Progenitor cell of endocrine pancreas (in vitro differentiated cells): ENCODE results near the gene XIST. TPM values are rescaled to one million over a fixed set of nuclear protein-coding genes. Genes with fewer than 3 reads are reported as not detected.
"Not testable (repeated sequence)": the region's sequence is repeated elsewhere in the genome, so short reads cannot be mapped to it uniquely, and the experiment has no call there.

Experiments
- DNase-seq: peaks from one replicate; pipeline ENCODE4 v3.0.0; 2021; ENCODE audit warnings: low spot score; ENCODE audit not compliant: unreplicated experiment
- H3K27ac Mint-ChIP-seq: 2 replicates; pipeline ENCODE4 v1.8.0; 2021; ENCODE audit warnings: mild to moderate bottlenecking, moderate library complexity, mixed read lengths
- H3K27me3 Mint-ChIP-seq: 2 replicates; pipeline ENCODE4 v1.8.0; 2021; ENCODE audit warnings: mixed read lengths
- H3K36me3 Mint-ChIP-seq: 2 replicates; pipeline ENCODE4 v1.8.0; 2022; ENCODE audit warnings: mixed read lengths; ENCODE audit not compliant: insufficient read depth
- H3K4me1 Mint-ChIP-seq: 2 replicates; pipeline ENCODE4 v1.8.0; 2021; ENCODE audit warnings: low read depth, mixed read lengths
- H3K4me3 Mint-ChIP-seq: 2 replicates; pipeline ENCODE4 v1.8.0; 2021; ENCODE audit warnings: low read depth, mild to moderate bottlenecking, moderate library complexity, mixed read lengths
- H3K9me3 Mint-ChIP-seq: 2 replicates; pipeline ENCODE4 v1.8.0; 2021; ENCODE audit warnings: low read depth, mixed read lengths
- CTCF ChIP-seq: fragments of 200-600 bp; sonication (generic); IDR thresholded peaks from one replicate; pipeline ENCODE4 v1.5.0; 2021; ENCODE audit warnings: antibody characterized with exemption, mild to moderate bottlenecking; ENCODE audit not compliant: unreplicated experiment
- long read RNA-seq: library from polyadenylated mRNA; unstranded; transcript quantifications from one replicate; pipeline ENCODE4 v2.0.0, GENCODE V29; 2020
- total RNA-seq: library from RNA; stranded (reverse); gene quantifications from 2 replicates; pipeline ENCODE4 v1.2.1, GENCODE V29; 2021

The XIST gene
- 0.31 TPM in 1 of 2 replicates, not detected in the other for total RNA-seq
- long read RNA-seq: 0 reads

DNA sequence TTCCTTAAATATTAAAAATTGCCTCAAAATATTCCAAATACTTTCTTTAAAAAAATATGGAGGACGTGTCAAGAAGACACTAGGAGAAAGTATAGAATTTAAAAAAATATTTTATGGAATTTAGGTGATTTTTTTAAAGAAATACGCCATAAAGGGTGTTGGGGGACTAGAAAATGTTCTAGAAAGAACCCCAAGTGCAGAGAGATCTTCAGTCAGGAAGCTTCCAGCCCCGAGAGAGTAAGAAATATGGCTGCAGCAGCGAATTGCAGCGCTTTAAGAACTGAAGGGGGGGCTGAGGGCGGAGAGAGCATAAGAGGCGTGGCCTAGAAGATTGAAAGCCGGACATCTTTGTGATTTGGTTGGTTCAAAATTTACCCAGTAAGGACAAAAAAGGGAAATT is at the start of gene XIST:
Gene XIST, minus strand, starts transcription at position 248 of the 400 bp plus-strand sequence.
- no peak for DNase-seq
- Mint-ChIP-seq H3K27ac (no peak within 1 kb of the TSS), H3K27me3 (no peaks in the 10 kb centered on the region), H3K4me1 (no peaks in the 10 kb centered on the region), H3K36me3 (no peaks in the 10 kb centered on the region), H3K9me3 (peaks cover 5% of the 10 kb centered on the region), H3K4me3 (no peak within 1 kb of the TSS)
- no peak for TF ChIP-seq CTCF

- not testable (repeated sequence) for DNase-seq, H3K36me3 Mint-ChIP-seq, H3K4me3 Mint-ChIP-seq, H3K4me1 Mint-ChIP-seq, H3K27me3 Mint-ChIP-seq, H3K9me3 Mint-ChIP-seq, H3K27ac Mint-ChIP-seq
Observed at GRCh38 chrX:73898315-73898714, 45.8 kb upstream of the XIST start.

GRCh38 chrX:73892515-73893090 is 40.1 kb upstream of the XIST start:
- not testable (repeated sequence) for H3K4me3 Mint-ChIP-seq, DNase-seq, H3K27ac Mint-ChIP-seq, H3K9me3 Mint-ChIP-seq, H3K4me1 Mint-ChIP-seq, H3K27me3 Mint-ChIP-seq, H3K36me3 Mint-ChIP-seq

DNA sequence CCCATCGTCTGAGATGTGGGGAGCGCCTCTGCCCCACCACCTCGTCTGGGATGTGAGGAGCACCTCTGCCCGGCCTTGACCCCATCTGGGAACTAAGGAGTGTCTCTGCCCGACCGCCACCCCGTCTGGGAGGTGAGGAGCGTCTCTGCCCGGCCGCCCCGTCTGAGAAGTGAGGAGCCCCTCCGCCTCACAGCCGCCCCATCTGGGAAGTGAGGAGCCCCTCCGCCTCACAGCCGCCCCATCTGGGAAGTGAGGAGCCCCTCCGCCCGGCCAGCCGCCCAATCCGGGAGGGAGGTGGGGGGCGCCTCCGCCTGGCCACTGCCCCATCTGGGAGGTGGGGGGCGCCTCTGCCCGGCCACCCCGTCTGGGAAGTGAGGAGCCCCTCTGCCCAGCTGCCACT is 29.7 kb upstream of the XIST start:
- H3K4me3 Mint-ChIP-seq, H3K27me3 Mint-ChIP-seq, DNase-seq, H3K4me1 Mint-ChIP-seq, H3K27ac Mint-ChIP-seq, H3K36me3 Mint-ChIP-seq: not testable (repeated sequence)
- peaks cover 18% of the 10 kb centered on the region for H3K9me3 Mint-ChIP-seq

GRCh38 chrX:73877687-73878086 is 25.2 kb upstream of the XIST start:
- H3K4me3 Mint-ChIP-seq: no peak overlapping the region
- H3K27ac Mint-ChIP-seq: no peak overlapping the region
- H3K4me1 Mint-ChIP-seq: no peaks in the 10 kb centered on the region
- no peaks in the 10 kb centered on the region for H3K27me3 Mint-ChIP-seq
- no peak for DNase-seq
- no peaks in the 10 kb centered on the region for H3K36me3 Mint-ChIP-seq
- peaks cover 15% of the 10 kb centered on the region for H3K9me3 Mint-ChIP-seq
- no peak for TF ChIP-seq CTCF

GRCh38 chrX:73876911-73877310 is 24.4 kb upstream of the XIST start:
- Mint-ChIP-seq H3K36me3 (no peaks in the 10 kb centered on the region), H3K27ac (no peak overlapping the region), H3K9me3 (peaks cover 15% of the 10 kb centered on the region), H3K27me3 (no peaks in the 10 kb centered on the region), H3K4me1 (no peaks in the 10 kb centered on the region), H3K4me3 (no peak overlapping the region)
- no peak for TF ChIP-seq CTCF
- DNase-seq: no peak

GRCh38 chrX:73868916-73869315 is 16.4 kb upstream of the XIST start:
- no peak overlapping the region for H3K4me3 Mint-ChIP-seq
- H3K9me3 Mint-ChIP-seq: no peaks in the 10 kb centered on the region
- no peaks in the 10 kb centered on the region for H3K27me3 Mint-ChIP-seq
- no peaks in the 10 kb centered on the region for H3K4me1 Mint-ChIP-seq
- no peak for TF ChIP-seq CTCF
- H3K36me3 Mint-ChIP-seq: no peaks in the 10 kb centered on the region
- no peak for DNase-seq
- no peak overlapping the region for H3K27ac Mint-ChIP-seq
